GM20000 (cell line): Measurements from ENCODE around the gene SLC15A5.

Experiments
- DNase-seq: peaks from one replicate; pipeline ENCODE4 v3.0.0; 2012; ENCODE audit warnings: low spot score
- CTCF ChIP-seq: IDR thresholded peaks from 2 replicates; pipeline ENCODE4 v1.5.1; 2012; ENCODE audit warnings: mild to moderate bottlenecking, control low read depth; ENCODE audit errors: extremely low read depth, missing control alignments

SLC15A5 gene

GRCh38 chr12:16269946-16270345, 7.5 kb downstream of the SLC15A5 start:
- TF ChIP-seq CTCF = no peak
- DNase-seq = no peak

DNA sequence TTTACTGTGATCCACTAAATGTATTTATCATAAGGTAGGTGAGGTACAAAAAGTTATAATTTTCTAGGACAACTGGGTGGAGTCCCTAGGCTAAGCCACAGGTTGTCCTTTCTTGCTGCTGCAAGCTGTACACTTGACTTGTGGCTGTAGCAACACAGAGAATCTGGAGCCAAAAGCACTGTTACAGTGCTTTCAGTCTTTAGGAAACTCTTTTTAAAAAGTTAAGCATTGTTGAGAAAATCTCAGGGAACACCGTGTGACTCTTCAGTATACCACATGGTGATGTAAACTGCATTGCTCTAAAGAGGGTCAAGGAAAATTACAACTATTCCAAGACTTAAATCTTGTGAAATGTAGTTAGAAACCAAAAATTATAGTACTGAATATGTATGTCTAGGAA, 11.4 kb downstream of the SLC15A5 start:
- no peak for DNase-seq
- no peak for TF ChIP-seq CTCF

GRCh38 chr12:16261944-16262475, 15.5 kb downstream of the SLC15A5 start:
- no peak for TF ChIP-seq CTCF

GRCh38 chr12:16260206-16260605, 17.3 kb downstream of the SLC15A5 start:
- DNase-seq = no peak
- no peak for TF ChIP-seq CTCF

More at GRCh38 chr12:16261944-16262475, 15.5 kb downstream of the SLC15A5 start:
- DNase-seq = no peak

DNA sequence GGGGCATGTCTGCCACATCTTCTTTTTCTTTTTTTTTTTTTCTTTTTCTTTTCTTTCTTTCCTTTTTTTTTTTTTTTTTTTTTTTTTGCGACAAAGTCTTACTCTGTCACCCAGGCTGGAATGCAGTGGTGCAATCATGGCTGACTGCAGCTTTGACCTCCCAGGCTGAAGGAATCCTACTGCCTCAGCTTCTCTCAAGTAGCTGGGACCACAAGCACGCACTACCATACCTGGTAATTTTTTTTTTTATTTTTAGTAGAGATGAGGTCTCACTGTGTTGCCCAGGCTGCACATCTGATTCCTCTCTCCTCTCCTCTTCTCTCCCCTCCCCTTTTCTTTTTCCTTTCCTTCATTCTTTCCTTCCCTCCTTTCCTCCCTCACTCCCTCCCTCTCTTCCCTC, 18.5 kb downstream of the SLC15A5 start:
- no peak for TF ChIP-seq CTCF
- no peak for DNase-seq

- no peak for TF ChIP-seq CTCF
- DNase-seq = no peak
Measured at GRCh38 chr12:16246264-16246663, 31.2 kb downstream of the SLC15A5 start.

DNA sequence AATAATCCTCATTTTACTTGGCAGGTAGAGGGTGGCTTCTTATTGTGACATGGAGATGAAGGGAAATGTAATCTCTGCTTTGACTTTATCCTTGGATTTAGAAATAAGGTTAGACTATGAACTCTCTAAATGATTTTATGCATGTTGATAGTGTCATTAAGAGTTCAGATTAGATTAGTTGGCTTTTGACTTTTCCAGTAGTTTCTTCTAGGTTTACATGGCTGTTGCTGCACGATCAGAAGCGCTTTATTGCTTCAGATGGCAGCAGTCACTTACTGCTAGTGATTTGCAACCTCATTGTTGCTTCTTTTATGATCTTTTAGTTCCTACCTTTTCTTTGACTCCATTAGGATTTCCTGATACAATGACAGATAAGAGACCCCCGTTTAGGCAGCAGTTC, 32.3 kb downstream of the SLC15A5 start:
- no peak for DNase-seq
- TF ChIP-seq CTCF = no peak
